HT1080 (cell line): Measurements from ENCODE around the gene PRKCG. TPM values are rescaled to one million over a fixed set of nuclear protein-coding genes. Genes with fewer than 3 reads are reported as not detected.

Experiments used
- DNase-seq: peaks from one replicate; pipeline ENCODE4 v3.0.0-alpha.2; 2015; ENCODE audit warnings: low read depth
- total RNA-seq: library from RNA; depleted of rRNA; stranded (reverse); fragments of >200 nt; shearing (Covaris generic); gene quantifications from 2 replicates; pipeline ENCODE4 v1.2.3, GENCODE V29; 2014

PRKCG gene
- total RNA-seq, 1 experiment from 2014 or later = not detected

GRCh38 chr19:53897459-53897858, 15.5 kb downstream of the PRKCG start:
- no peak for DNase-seq

GRCh38 chr19:53898166-53898565, 16.2 kb downstream of the PRKCG start:
- DNase-seq = no peak

DNA sequence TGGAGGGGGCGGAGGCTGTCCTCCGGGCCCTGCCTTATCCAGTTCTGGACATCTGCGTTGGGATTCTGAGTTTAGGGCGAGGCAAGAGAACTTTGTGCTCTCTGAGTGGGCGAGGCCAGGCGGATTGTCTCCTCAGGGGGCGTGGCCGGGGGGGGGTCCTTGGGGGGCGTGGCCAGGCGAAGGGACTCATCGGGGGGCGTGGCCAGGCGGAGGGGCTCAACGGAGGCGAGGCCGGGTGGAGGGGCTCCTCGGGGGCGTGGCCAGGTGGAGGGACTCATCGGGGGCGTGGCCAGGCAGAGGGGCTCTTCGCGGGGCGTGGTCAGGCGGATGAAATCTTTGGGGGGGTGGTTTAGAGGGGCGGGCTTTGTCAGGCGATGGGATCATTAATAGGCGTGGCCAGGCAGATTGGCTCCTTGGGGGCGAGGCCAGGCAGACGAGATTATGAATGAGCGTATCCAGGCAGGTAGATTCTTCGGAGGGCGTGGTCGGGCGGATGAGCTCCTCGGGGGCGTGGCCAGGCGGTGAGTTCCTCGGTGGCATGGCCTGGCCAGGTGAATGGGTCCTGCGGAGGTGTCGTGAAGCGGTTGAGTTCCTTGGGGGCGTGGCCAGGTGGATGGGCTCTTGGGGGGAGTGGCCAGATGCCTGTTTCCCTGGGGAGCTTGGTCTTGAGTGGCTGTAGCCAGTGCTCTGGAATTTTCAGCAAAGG, 16.8 kb downstream of the PRKCG start:
- no peak for DNase-seq

DNA sequence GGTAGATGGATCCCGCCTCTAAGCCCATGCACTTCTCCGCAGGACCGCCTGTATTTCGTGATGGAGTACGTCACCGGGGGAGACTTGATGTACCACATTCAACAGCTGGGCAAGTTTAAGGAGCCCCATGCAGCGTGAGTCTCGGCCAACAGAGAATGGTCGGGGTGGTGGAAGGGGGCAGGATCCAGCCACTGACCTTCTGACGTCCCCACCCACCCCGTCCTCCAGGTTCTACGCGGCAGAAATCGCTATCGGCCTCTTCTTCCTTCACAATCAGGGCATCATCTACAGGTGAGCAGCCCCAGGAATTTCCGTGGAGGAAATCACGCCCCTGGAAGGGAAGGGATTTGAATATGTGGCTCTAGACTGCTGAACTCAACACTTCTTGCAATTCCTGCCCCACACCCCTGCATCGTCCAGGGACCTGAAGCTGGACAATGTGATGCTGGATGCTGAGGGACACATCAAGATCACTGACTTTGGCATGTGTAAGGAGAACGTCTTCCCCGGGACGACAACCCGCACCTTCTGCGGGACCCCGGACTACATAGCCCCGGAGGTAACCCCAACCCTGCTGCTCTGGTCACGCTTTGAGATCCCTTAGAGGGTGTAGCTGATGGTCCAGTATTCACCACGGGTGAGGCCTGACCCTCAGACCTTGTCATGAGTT, 18.3 kb downstream of the PRKCG start:
- DNase-seq = no peak

- no peak for DNase-seq
Measured at GRCh38 chr19:53903055-53903680, 21.2 kb downstream of the PRKCG start.

- DNase-seq = no peak
Measured at GRCh38 chr19:53904909-53905308, 22.9 kb downstream of the PRKCG start.

- no peak for DNase-seq
Measured at GRCh38 chr19:53905787-53906186, 23.8 kb downstream of the PRKCG start.

DNA sequence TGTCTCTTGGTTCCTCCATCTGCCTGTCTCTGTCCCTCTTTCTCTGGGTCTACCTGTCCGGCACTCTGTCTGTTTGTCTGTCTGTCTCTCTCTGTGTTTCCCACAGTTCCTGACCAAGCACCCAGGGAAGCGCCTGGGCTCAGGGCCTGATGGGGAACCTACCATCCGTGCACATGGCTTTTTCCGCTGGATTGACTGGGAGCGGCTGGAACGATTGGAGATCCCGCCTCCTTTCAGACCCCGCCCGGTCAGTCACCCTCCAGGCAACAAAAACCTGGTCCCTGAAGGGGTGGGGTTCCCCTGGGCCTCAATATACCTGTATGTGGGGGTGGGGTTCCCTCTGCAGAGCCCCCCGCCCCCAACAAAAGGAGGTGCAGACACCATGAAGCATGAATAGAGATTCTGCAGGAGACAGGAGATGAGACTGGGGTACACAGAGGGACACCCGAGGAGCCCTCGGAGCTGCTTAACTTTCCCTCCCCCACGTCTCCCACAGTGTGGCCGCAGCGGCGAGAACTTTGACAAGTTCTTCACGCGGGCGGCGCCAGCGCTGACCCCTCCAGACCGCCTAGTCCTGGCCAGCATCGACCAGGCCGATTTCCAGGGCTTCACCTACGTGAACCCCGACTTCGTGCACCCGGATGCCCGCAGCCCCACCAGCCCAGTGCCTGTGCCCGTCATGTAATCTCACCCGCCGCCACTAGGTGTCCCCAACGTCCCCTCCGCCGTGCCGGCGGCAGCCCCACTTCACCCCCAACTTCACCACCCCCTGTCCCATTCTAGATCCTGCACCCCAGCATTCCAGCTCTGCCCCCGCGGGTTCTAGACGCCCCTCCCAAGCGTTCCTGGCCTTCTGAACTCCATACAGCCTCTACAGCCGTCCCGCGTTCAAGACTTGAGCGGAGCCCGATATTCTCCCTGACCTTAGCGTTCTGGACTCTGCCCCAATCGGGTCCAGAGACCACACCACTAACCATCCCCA, 24.5 kb downstream of the PRKCG start:
- DNase-seq = no peak

- no peak for DNase-seq
Measured at GRCh38 chr19:53907193-53907581, 25.2 kb downstream of the PRKCG start.

GRCh38 chr19:53907690-53908089, 25.7 kb downstream of the PRKCG start:
- no peak for DNase-seq

GRCh38 chr19:53908106-53908934, 26.3 kb downstream of the PRKCG start:
- DNase-seq = peak; percentile 56

DNA sequence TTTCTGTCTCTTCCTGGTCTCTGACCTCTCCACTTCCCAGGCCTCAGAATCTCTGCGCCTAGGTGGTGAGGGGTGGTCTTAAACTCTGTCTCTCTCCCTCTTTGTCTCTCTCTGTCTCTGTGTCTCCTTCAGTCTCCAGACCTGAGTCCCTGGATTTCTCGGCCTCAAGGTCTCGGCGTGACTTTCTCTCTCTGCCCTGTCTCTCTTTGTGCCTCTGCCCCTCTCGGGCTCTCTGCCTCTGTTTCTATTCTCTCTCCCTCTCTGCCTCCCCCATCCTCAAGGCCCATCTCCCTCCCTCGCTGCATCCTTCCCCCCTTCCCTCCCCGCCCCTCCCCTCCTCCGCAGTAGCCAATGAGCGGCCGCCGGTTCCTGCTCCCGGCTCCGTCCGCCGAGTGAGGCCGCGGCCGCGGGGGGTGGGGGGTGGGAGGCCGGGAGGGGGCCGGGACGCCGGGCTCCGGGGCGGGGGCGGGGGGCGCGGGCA, 27.0 kb downstream of the PRKCG start, which contains the start of gene CACNG7:
Gene CACNG7 (plus strand): TSS at position 344 of the 481 bp plus-strand sequence. CDS start 3,554 bp downstream, outside the sequence.
- DNase-seq = no peak

GRCh38 chr19:53909471-53910169, 27.6 kb downstream of the PRKCG start:
- DNase-seq = no peak

DNA sequence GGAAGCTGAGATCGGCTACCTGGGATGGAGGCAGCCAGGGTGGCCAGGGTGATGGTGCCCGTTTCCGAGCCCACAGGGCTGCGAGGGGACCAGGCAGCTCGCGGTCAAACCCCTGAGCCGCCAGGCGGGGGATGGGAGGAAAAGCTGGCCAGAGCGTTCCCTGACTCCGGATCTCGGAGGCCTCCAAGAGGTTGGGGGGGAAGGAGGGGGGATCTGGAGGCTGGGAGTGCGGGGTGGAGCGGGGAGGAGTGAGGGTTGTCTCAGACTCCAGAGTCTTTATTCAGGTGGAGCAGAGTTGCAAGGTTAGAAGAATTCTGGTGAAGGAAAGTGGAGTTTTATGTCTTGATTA, 28.1 kb downstream of the PRKCG start:
- no peak for DNase-seq

DNA sequence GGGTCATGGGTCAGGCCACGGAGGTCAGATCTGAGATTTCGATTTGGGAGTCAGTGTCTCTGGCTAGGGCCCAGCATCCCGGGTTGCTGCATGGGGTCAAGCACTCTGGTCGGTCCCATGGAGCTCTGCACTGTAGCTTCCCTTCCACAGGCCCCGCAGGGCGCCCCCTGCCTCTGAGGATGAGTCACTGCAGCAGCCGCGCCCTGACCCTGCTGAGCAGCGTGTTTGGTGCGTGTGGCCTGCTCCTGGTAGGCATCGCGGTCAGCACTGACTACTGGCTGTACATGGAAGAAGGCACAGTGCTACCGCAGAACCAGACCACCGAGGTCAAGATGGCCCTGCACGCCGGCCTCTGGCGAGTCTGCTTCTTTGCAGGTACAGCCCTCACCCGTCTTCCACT, 30.7 kb downstream of the PRKCG start:
- no peak for DNase-seq

DNA sequence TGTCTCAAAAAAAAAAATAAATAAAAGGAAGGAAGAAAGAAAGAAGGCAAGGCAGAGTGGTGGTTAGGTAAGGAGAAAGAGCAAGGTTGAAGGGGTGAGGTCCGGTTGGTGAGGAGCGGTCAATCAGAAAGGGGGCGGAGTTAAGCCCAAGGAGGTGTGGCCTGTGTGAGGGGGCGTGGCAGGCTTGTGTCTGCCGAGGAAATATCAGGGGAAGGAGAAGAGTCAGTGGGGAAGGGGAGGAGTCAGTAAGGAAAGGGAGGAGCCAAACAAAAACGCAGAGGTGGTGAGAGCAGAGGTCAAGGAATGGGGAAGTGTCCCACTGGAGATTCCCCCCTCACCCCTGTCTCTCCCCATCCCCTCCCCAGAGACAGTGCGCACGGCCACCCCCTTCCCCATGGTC, 33.0 kb downstream of the PRKCG start:
- DNase-seq = no peak

DNA sequence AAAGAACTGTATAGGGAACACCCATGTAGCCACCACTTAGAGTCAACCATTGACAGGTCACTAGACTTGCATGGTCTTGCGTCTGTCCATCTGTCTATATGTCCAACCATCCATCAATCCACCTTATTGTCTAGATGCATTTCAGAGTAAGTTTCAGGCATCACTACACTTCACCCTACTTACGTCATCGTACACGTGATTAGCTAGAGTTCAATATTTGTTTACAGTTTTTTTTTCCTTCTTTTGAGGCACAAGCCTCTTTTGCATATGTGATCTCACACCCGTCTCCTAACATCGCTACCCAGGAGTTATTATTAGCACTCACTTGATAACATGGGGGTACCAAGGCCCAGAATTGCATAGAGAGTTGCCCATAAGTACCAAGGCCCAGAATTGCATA, 34.0 kb downstream of the PRKCG start:
- no peak for DNase-seq

- DNase-seq = no peak
Measured at GRCh38 chr19:53917356-53917755, 35.4 kb downstream of the PRKCG start.

GRCh38 chr19:53927739-53928138, 45.7 kb downstream of the PRKCG start:
- peak; percentile 40 for DNase-seq

DNA sequence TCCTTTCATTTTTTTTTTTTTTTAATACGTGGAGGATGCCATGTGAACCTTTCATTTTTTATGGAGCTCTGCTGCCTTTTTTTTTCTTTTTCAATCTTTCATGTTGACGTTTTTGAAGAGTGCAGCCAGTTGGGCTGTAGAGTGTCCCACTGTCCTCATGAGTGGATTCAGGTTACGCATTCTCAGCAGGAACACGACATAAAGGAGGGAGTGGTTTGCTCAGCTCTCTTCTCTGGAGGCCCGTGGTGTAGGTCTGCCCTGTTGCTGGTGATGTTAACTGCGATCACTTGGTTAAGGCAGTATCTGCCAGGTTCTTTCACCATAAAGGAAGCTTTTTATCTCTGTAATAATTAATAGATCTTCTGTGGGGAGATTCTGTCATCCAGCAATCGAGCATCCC, 54.0 kb downstream of the PRKCG start:
- no peak for DNase-seq
